Measurements from ENCODE around the gene NCOA7. TPM values are rescaled to one million over a fixed set of nuclear protein-coding genes. Genes with fewer than 3 reads are reported as not detected.

The NCOA7 gene
- total and polyA plus RNA-seq, 9 of the 15 experiments (the other 6 are each of a cell fraction or from before 2014, with no cell fraction given): 5.8 to 14.6 (median 9.3) TPM

- TF ChIP-seq, protein P1, sequence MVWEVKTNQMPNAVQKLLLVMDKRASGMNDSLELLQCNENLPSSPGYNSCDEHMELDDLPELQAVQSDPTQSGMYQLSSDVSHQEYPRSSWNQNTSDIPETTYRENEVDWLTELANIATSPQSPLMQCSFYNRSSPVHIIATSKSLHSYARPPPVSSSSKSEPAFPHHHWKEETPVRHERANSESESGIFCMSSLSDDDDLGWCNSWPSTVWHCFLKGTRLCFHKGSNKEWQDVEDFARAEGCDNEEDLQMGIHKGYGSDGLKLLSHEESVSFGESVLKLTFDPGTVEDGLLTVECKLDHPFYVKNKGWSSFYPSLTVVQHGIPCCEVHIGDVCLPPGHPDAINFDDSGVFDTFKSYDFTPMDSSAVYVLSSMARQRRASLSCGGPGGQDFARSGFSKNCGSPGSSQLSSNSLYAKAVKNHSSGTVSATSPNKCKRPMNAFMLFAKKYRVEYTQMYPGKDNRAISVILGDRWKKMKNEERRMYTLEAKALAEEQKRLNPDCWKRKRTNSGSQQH (CRISPR knock-in tag; IDR thresholded peaks at IDR 0.05): no peak
- TF ChIP-seq ZNF445 (CRISPR knock-in tag; IDR thresholded peaks at IDR 0.05; ENCODE audit: low read depth) (no peak), TRIM25 (IDR thresholded peaks at IDR 0.05; ENCODE audit: borderline replicate concordance) (no peak), FIP1L1 (IDR thresholded peaks at IDR 0.05; ENCODE audit: low read depth, low read length, poor library complexity, severe bottlenecking) (no peak), ZNF384 (IDR thresholded peaks at IDR 0.05; ENCODE audit: low read depth, low read length) (0 out of 2 replicates have a peak, but pooled peaks have one; percentile 18), RBM39 (optimal IDR thresholded peaks at IDR 0.05; ENCODE audit: low read depth, low read length) (no peak), ZNF398 (CRISPR knock-in tag; IDR thresholded peaks at IDR 0.05) (no peak), ELF1 (tag; IDR thresholded peaks at IDR 0.05) (no peak), ZNF41 (CRISPR knock-in tag; conservative IDR thresholded peaks at IDR 0.05) (no peak), ATF4 (CRISPR knock-in tag; IDR thresholded peaks at IDR 0.05) (no peak)
- TF ChIP-seq, protein P2, sequence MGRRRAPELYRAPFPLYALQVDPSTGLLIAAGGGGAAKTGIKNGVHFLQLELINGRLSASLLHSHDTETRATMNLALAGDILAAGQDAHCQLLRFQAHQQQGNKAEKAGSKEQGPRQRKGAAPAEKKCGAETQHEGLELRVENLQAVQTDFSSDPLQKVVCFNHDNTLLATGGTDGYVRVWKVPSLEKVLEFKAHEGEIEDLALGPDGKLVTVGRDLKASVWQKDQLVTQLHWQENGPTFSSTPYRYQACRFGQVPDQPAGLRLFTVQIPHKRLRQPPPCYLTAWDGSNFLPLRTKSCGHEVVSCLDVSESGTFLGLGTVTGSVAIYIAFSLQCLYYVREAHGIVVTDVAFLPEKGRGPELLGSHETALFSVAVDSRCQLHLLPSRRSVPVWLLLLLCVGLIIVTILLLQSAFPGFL (CRISPR knock-in tag; IDR thresholded peaks at IDR 0.05): no peak
- TF ChIP-seq, protein P3, sequence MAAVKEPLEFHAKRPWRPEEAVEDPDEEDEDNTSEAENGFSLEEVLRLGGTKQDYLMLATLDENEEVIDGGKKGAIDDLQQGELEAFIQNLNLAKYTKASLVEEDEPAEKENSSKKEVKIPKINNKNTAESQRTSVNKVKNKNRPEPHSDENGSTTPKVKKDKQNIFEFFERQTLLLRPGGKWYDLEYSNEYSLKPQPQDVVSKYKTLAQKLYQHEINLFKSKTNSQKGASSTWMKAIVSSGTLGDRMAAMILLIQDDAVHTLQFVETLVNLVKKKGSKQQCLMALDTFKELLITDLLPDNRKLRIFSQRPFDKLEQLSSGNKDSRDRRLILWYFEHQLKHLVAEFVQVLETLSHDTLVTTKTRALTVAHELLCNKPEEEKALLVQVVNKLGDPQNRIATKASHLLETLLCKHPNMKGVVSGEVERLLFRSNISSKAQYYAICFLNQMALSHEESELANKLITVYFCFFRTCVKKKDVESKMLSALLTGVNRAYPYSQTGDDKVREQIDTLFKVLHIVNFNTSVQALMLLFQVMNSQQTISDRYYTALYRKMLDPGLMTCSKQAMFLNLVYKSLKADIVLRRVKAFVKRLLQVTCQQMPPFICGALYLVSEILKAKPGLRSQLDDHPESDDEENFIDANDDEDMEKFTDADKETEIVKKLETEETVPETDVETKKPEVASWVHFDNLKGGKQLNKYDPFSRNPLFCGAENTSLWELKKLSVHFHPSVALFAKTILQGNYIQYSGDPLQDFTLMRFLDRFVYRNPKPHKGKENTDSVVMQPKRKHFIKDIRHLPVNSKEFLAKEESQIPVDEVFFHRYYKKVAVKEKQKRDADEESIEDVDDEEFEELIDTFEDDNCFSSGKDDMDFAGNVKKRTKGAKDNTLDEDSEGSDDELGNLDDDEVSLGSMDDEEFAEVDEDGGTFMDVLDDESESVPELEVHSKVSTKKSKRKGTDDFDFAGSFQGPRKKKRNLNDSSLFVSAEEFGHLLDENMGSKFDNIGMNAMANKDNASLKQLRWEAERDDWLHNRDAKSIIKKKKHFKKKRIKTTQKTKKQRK (IDR thresholded peaks at IDR 0.05; ENCODE audit: borderline replicate concordance, low read depth, low read length): no peak
- TF ChIP-seq, protein P4, sequence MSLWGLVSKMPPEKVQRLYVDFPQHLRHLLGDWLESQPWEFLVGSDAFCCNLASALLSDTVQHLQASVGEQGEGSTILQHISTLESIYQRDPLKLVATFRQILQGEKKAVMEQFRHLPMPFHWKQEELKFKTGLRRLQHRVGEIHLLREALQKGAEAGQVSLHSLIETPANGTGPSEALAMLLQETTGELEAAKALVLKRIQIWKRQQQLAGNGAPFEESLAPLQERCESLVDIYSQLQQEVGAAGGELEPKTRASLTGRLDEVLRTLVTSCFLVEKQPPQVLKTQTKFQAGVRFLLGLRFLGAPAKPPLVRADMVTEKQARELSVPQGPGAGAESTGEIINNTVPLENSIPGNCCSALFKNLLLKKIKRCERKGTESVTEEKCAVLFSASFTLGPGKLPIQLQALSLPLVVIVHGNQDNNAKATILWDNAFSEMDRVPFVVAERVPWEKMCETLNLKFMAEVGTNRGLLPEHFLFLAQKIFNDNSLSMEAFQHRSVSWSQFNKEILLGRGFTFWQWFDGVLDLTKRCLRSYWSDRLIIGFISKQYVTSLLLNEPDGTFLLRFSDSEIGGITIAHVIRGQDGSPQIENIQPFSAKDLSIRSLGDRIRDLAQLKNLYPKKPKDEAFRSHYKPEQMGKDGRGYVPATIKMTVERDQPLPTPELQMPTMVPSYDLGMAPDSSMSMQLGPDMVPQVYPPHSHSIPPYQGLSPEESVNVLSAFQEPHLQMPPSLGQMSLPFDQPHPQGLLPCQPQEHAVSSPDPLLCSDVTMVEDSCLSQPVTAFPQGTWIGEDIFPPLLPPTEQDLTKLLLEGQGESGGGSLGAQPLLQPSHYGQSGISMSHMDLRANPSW (CRISPR knock-in tag; IDR thresholded peaks at IDR 0.05): no peak
These were observed 9.4 kb upstream of the NCOA7 start (continued) for GRCh38 chr6:125781314-125781868.
